OCI-LY7 (cell line): ENCODE results near the gene ARV1.

Experiments used
- EZH2phosphoT487 ChIP-seq: fragments of 200-600 bp; sonication (generic); IDR thresholded peaks from 2 replicates; pipeline ENCODE4 v1.6.1; 2018; ENCODE audit warnings: low read depth, borderline replicate concordance, mild to moderate bottlenecking, mixed run types, antibody characterized with exemption, low read length, moderate library complexity, mixed read lengths
- TF ChIP-seq, protein P1 (sequence below): fragments of 200-600 bp; sonication (generic); conservative IDR thresholded peaks from 2 replicates; pipeline ENCODE4 v1.5.1; 2014; ENCODE audit warnings: mild to moderate bottlenecking, antibody characterized with exemption, low read length, moderate library complexity, mixed read lengths

DNA sequence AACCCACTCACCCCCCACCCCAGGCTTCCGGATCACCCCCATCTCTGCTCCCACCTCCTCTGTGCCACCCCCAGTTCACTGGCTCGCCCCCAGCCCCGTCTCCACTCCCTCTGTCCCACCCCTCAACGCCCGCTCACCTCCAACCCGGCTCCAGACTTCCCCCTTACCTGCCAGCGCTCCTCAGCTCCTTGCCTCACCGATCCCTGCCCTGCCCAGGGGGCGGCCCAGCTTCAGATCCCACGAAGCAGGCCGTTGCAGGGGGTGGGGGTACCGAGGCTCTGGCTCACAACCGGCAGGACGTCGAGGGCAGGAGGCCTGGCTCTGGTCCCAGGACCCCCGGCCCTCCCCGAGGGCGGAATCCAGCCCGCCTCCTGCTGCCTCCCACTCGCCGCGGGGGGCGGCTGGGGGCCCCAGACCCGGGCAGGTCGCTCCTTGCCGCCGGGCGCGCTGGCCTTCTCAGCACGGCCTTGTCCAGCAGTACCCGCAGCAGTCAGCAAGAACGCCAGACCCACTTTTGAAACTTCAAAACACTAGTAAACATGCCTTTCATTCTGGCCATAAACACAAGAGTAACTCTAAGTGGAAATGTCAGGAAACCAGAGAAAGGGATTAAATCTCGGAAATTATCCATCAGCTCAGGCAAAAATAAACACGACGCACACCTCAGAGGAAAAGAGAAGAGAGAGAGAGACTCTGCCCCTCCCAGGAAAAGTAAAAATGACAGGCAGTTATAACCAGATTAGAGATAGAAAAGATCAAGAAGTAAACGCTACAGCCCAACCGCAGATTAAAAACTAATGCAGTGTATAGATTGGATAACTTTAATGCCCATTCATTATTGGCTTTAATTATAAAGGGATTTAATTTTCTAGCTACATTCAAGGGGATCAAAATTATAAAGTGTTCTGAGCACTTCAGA is 62.2 kb downstream of the ARV1 start:
- TF ChIP-seq, protein P1, sequence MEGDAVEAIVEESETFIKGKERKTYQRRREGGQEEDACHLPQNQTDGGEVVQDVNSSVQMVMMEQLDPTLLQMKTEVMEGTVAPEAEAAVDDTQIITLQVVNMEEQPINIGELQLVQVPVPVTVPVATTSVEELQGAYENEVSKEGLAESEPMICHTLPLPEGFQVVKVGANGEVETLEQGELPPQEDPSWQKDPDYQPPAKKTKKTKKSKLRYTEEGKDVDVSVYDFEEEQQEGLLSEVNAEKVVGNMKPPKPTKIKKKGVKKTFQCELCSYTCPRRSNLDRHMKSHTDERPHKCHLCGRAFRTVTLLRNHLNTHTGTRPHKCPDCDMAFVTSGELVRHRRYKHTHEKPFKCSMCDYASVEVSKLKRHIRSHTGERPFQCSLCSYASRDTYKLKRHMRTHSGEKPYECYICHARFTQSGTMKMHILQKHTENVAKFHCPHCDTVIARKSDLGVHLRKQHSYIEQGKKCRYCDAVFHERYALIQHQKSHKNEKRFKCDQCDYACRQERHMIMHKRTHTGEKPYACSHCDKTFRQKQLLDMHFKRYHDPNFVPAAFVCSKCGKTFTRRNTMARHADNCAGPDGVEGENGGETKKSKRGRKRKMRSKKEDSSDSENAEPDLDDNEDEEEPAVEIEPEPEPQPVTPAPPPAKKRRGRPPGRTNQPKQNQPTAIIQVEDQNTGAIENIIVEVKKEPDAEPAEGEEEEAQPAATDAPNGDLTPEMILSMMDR, result no peak
- no peak for TF ChIP-seq EZH2phosphoT487
